ENCODE measurements around the gene SH2D1A.
"Not testable (repeated sequence)": the region's sequence is repeated elsewhere in the genome, so short reads cannot be mapped to it uniquely, and the experiment has no call there.

SH2D1A gene

DNA sequence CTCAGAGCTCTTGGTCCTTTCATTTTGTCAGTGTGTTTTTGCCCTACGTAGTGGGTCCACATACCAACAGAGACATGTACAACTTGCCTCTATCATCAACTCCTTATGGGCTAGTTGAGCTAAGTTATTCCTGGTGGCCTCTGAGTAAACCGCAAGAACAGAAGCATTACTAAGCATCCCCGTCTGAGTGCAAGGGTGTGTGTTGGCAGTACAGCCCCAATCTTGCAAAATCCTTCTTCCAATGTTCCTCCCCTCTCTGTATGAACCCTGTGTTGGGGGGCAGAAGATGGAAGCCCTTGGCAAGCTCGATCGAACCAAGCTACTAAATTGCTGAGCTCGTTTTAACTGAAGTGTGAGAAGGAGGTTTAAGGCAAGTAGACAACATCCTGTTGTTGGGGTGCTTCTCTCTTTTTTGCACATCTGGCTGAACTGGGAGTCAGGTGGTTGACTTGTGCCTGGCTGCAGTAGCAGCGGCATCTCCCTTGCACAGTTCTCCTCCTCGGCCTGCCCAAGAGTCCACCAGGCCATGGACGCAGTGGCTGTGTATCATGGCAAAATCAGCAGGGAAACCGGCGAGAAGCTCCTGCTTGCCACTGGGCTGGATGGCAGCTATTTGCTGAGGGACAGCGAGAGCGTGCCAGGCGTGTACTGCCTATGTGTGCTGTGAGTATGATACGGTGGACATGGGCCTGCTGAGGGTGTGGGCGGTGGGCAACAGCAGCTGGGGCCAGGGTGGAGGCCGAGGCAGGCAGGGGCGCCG lies at the start of gene SH2D1A:
Gene SH2D1A, plus strand, starts transcription at position 447 of the 760 bp plus-strand sequence. Its CDS starts 80 bp downstream, at position 527.
- DNase-seq: no peak

DNA sequence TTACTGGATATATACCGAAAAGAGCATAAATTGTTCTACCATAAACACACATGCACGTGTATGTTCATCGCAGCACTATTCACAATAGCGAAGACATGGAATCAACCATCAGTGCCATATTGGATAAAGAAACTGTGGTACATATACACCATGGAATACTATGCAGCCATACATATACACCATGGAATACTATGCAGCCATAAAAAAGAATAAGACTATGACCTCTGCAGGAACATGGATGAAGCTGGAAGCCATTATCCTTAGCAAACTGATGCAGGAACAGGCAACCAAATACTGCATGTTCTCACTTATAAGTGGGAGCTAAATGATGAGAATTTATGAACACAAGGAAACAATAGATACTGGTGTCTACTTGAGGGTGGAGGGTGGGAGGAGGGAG lies 47.0 kb upstream of the SH2D1A start:
- DNase-seq: not testable (repeated sequence)

DNA sequence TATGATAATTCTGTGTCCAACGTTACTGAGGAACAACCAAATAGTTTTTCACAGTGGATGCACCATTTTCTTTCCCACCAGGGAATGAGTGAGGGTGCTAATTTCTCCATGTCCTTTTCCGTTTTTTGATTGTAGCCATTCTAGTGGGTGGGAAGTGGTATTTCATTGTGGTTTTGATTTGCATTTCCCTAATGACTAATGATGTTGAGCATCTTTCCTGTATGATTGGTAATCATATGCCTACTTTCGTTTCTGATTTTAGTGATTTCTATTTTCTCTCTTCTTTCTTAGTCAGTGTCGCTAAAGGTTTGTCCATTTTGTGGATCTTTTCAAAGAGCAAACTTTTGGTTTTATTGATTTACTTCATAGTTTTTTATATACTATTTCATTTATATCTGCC lies 46.0 kb upstream of the SH2D1A start:
- peak; percentile 56 for DNase-seq

DNA sequence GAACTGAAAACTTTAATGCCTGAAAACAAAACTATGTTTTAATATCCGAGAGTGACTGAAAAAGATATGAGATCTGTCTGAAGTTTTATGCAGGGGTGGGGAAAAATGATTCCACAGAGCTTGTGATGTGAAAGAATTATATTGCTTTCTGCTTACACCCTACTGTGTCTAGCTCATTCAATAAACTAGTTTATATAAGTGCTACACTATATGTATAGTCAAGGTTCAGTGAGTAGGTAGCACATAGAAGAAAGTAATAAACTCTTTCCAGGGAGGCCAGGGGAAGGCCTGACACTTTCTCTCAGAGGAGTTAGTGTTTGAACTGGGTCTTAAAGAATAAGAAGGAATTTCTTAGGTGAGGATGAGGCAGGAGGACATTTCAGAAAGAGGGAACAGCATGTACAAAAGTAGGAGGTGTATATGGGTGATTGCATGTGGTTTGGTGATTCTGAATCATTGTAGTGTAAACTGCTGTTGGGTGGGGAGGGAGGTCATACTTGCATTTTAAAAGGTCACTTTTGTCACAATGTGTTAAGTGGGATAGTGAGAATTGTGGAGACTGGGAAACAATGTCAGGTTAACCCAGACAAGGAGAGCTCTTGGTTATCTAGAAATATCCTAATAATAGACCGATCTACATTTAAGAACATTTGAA lies 39.0 kb upstream of the SH2D1A start:
- DNase-seq: no peak

DNA sequence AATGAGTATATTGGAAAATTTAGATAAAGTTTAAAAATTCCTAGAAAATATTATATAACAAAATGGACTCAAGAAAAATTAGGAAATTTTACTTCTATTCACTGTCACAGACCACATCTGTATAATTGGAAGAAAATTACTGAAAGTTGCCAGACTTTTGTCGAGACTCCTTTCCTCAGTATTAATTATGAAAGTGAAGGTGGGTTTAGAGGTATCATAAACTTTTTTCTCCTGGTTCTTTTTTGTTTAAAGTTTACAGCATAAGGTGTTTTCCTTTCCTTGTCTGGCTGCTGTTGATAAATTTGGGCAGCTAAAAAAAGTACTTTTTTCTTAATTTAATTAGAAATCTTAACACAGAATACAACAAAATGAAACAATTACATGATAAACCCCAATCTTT lies 20.6 kb upstream of the SH2D1A start:
- DNase-seq: no peak

DNA sequence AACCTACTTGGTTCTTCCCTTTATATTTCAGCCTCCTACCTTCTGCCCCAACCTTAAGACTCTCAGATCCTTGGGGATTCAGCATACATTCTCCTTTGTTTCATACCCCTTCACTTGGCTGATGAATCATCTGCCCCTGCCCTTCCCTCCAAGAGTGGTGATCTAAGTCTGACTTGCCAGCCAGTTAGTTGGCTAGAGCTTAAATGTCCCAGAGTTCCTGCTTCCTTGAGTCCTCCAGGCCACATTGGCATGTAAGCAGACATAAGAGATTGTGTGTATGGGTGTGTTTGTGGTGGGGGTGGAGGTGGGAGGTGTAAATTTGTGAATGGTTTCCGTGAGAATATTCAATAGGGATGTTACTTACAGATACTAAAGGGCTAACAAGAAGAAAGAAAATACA lies 17.6 kb upstream of the SH2D1A start:
- no peak for DNase-seq

DNA sequence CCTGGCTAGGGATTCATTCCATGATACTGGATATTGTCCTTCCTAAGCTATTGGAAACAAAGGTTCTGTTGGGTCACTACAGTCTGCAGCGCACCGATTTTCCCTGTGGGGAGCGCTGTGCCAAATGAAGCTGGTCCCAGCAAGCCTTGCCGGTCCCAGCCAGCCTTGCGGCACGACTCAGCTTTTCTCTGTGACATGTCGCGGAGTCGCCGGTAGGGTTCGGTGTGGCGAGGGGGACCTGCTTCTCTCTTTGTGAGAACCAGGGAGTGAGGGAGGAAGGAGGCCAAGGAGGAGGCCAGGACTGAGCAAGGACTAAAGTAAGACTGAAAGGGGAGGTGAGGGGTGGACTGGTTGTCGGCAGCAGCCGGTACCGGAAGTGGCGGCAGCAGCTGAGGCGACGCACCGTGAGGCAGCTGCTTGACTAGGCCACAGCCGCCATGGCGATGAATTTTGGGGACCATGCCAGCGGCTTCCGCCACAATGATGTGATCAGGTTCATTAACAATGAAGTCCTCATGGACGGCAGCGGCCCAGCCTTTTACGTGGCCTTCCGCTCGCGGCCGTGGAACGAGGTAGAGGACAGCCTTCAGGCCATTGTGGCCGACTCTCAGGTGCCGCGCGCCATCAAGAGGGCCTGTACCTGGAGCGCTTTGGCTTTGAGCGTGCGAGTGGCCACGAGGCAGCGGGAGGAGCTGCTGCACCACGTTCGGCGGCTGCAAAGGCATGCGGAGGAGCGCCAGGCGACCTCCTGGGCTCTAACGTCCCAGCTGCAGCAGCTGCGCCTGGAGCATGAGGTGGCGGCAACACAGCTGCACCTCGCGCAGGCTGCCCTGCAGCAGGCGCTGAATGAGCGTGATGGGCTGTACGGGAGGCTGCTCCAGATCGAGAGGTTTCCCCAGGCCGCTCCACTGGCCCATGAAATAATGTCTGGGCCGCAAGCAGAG lies 13.6 kb upstream of the SH2D1A start, which contains the start of gene TEX13D:
Gene TEX13D, plus strand, starts transcription at position 180 of the 944 bp plus-strand sequence. Its CDS starts 258 bp downstream, at position 438.
- no peak for DNase-seq

DNA sequence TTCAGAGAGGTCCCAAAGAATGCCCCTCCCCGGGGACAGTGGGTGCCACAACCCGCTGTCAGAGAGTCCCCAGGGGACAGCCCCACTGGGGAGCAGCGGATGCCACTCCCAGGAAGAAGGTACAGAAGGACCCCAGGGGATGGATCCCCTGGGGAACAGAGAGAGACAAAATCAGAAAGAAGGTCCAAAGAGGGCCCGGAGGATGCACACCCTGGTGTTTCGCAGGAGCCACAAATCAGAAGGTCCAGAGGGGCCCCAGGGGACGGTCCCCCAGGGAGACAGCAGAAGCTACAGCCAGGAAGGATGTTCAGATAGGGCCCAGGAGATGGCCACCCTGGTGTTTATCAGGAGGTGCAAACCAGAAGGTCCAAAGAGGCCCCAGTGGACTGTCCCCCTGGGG lies 12.5 kb upstream of the SH2D1A start:
- no peak for DNase-seq

DNA sequence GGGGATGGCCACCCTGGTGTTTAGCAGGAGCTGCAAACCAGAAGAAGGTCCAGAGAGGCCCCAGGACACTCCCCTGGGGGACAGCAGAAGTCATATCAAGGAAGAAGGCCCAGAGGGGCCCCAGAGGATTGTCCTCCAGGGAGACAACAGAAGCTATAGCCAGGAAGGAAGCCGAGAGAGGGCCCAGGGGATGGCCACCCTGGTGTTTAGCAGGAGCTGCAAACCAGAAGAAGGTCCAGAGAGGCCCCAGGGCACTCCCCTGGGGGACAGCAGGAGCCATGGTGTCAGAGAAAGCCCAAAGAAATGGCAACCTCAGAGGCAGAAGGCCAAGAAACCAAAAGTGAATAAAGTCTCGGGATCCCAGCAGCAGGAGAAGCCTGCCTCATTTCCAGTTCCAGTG lies 11.8 kb upstream of the SH2D1A start:
- not testable (repeated sequence) for DNase-seq

DNA sequence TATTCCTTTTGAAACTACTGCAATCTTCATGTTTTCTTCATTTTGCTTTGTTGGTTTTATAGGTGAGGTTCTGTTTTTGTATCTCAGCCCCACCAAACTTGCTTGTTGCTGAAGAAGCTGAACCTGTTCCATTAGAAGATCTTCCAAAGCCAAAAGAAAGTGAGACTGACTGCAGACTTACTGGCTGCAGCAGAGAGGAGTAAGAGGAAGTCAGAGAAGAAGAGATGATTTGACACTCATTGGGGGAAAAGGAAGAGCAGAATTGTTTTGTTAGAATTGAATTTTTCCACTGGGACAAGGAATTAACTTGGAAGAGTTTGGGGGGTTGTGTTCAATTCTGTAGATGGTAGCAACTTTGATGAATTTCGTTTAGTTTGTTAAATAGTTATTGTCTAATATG lies 10.8 kb upstream of the SH2D1A start:
- no peak for DNase-seq

DNA sequence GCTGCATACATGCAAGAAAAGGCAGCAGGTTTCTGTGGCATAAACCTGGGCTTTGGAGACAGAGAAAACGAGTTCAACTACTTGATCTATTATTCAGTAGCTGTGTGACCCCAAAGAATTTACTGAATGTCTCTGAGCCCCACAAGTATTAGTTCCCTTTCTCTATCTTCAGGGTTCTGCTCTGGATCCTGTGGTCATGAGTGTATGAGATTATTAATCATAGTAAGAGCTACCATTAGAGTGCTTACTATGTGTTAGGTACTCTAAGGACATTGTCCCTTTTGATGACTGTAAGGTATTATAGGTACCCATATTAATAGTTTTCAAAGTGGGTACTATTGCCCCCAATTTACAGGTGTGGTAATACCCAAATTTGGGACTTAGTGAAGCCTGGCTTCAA lies 8.4 kb upstream of the SH2D1A start:
- DNase-seq: no peak

DNA sequence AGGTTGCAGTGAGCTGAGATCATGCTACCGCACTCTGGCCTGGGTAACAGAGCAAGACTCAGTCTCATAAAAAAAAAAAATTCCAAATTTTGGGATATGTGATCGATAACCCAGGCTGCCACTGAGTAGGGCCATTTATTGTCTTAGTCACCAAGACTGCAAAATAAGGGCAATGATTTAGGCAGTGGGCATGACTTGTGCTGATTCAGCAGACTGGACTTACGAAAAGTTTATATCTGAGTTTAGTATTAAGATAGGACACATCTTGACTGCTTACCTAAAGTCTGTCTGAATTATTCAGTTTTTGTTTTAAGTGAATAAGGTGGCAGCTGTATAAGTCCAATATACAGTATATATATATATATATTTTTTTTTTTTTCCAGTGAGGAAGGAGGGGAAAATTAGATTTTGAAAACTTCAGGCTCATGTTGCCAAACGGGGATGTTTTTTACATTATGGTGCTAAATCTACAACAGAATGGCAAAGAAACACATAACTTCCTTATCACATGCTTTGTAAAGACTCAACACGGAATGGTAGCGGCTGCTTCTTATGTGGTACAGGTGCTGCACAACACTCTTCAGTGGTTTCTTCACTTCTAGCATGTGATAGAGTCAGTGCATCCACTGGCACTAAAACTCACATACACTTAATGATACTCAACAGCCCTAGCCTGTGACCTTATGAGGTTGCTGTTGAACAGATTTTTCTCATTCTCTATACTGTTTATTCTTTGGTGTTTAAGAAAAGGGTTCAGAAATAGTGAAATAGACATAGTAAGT lies 7.4 kb upstream of the SH2D1A start:
- DNase-seq: no peak

DNA sequence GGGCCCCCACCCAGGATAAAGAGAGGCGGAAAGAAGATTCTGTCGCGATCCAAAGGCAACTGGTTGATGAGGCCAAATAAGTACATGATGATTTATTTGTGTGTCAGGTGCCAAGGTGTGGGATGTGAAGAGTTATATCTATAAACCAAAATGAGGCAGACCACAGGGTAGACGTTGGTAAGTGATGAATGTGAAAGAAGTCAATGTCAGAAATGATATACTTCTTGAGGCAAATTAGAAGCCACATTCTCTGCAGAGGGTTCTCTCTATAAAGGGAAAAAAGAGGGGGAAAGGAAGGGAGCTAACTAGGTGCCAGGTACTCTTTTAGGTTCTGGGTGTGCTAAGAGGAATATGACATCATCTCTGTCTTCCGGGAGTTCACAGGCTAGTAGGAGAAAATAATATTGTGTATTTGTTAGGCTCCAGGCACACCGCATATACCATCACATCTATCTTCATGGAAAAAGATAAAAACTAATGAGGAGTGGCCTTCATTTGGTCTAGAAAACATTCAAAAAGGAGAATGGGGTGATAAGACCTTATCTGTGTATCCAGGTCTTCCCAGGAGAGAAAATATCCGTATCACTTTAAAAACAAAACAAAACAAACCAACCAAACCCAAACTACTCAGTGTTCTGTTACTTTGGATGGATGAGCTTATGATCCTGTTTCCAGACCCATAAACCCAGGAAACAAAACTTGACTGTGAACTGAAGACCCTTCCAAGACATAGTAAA lies 4.8 kb upstream of the SH2D1A start:
- DNase-seq: no peak

DNA sequence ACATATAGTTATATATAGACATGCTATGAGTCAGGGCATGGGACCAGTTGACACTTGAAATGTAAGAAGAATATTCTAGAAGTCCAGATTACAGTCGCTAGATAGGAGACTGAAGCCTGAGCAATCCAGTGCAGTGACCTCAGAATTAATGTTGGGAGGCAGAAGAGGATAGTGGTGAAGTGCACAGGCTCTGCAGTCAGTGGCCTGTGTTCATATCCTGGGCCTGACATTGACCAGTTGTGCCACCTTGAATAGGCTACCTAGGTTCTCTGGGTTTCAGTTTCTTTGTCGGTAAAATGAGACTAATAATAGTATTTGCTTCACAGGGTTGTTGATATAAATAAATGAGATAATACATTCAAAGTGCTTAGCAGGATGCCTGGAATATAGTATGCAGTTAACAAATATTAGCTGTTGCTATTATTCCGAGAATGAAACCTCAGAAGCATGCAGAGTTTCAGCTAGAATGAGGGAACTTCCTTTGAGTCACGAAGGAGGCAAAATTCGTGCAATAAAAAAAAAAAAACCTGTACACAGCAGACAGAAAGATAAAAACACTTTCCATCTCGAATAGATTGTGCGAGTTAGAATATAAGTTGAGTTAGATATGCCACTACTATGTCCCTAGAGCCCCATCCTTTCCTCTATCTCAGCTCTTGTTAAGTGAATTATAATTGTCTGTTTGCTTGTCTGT lies 4.0 kb upstream of the SH2D1A start:
- DNase-seq: no peak

DNA sequence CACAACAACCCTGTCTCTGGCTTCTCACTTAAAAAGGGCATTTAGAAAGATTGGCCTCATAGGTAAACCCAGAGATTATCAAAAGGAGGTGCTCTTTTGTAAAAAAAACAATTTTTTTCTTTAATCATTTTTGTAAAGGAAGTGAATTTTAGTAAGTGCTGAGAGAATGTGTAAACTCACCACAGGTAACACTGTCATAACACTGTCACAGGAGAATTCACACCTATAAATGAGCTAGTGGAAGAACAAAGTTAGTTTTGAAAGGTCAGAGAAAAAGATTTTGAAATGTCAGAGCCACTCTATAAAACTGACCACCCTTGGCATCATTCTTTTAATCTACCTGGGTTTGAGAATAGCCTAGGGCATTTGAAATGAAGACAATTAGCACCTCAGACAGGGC lies 3.3 kb upstream of the SH2D1A start:
- DNase-seq: no peak

DNA sequence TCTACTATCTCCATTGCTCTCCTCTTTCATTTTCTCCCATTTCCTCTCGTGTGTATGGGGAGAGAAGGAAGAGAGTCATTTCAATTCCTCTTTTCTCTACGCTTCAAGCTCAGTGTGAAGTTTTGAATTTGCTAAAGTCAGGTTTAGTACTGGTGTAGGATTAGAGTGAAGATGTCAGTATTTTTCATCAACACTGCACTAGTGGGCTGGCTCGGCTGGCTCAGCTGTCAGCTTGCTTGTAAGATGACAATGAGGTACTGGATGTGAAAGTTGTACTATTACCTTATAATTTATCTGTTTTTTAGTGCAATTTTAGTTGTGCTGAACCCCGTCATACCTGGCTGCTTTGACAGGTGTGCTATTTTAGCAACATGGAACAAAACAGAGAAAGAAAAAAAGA lies 2.1 kb upstream of the SH2D1A start:
- DNase-seq: no peak

DNA sequence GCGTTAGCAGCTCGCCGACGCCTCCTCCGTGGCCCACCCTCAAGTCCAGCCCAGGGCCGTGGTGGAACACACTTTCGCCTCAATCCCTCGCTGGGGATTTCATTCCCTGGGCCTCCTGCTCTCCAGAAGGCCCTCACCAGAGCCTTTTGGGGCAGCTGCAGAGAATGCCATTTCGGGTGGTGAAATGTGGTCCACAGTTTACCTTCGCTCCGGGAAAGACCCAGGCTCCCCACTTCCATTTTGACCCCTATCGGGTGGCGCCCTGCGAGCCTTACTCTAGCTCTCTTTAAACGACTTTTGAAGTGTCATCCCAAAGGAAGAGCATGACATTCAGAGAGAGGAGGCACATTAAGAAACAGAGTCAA lies 496 bp downstream of the SH2D1A start:
- DNase-seq: no peak

DNA sequence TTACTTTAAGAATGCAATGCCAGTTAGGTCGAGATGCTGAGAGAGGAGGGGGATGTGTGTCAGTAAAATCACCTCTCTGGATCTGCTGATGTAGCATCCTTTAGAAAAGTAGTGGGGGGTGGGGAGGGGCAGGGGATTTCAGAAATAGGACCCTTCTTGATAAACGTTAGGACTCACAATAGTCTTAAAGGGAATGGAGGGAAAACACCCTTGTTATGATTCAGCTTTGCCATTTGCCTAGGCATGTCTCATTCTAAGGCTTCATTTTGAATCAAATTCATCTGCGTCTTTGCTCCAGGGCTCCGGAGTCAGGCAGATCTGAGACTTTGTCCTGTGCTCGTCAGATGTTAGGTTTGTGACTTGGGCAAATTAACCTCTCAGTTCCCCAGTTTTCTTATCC lies 879 bp downstream of the SH2D1A start:
- DNase-seq: no peak

DNA sequence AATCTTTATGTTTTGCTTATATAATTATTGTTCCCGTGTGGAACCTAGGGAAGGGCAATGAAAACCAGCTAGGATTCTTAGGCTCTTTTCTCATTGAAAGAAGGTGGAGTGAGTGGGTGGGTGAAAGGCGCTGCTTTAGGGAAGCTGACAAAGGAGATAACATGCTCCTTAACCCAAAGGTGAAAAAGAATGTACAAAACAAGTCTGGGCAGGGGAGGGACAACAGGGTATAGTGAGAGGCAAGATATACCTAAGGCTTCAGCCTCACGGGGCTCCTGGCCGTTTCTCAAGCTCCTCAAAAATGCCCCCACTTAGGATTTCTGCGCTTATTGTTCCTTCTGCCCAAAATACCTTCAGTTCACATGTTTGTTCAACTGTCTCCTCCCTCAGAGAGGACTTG lies 1.8 kb downstream of the SH2D1A start:
- no peak for DNase-seq

DNA sequence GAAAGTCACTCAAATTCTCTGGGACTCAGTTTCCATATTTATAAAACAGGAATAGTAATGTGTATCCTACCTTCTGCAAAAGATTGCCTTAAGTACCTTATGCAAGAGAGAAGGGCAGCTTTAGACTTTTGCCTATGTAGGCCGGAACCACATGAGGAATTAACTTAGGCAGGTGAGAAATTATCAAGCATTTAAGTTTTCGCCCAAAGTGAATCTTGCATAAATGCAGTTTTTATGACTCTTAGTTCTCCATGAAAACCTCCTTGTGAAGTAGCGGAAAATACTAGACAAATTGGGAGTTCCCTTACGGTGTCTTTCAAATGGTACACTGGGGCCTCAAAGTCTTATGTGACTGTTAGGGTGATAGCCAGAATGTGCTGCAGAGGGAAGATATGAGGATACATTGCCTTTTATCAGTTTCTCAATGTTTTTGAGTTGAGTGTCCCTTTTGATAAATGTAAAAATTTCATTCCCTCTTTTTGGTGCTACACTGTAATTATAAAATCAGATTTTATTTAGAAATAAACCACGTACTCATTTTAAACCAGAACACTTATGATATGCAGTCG lies 2.6 kb downstream of the SH2D1A start:
- no peak for DNase-seq

DNA sequence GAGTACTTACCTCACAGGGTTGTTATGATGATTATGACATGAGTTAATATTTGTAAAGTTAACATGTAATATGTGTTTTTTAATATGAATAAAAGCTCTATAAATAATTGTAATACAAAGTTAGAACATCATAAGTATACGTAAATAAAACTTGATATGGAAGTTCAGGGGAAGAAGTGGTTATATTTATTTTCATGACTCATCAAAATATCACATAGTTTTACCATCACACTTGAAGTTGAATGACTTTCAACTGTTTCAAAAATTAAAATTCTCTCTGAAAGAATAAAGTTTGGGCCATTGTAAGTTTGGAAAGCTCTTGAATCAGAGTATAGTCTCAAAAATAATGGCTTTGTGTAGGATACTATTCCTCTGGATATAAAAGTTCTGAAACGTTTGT lies 8.3 kb downstream of the SH2D1A start:
- DNase-seq: no peak
